ENCODE data around the gene FAM170B. TPM values are rescaled to one million over a fixed set of nuclear protein-coding genes. Genes with fewer than 3 reads are reported as not detected.

The FAM170B gene
- total and polyA plus RNA-seq, 2 of the 4 experiments (the other 2 are of a cell fraction), result not detected

DNA sequence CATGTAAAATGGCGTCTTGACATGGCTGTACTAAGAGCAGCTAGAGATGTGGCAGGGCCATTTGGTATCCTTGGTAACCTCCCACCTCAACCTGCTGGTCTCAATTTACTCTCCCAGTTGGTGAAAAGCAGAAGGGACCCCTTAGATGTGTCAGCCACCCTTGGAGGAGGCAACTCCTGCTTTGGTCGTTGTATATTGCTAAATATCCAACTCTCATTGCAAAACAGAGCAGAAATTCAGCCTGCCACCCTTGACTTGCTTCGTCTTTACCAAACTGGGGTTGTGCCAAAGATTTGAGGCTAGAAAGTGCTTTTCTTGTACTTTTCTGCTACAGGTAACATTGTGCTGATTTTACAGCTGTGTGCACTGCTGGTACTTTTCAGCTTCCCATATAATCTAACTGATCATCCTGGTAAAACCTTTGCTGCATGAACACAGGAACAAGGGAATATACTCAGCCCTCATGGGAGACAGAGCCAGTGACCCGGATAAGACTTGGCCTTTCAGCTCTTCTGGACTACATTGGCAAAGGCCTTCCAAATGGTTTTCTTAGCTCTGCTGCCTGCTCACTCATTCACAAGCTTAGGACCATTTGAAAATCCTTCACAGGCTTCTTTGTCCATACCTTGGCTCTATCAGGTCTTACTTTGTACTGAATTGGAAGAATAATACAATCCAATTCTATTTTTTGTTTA is 16.3 kb downstream of the FAM170B start:
- Histone ChIP-seq H2BK5ac (ENCODE audit: low read depth, low read length, poor library complexity, severe bottlenecking) (no peak overlapping the region), H2AK9ac (replicated peaks; ENCODE audit: low read depth, low read length, poor library complexity) (no peak overlapping the region), H3K79me1 (ENCODE audit: low read depth in 1 of 2, low read length in 2 of 2) (peaks cover 0 to 22% of the 10 kb centered on the region in 2 experiments; a peak in 3 of 4 replicates), H3K56ac (ENCODE audit: extremely low read depth, insufficient read depth, low read length) (no peak overlapping the region), H3K18ac (ENCODE audit: low read depth, low read length) (no peak overlapping the region), H4K5ac (ENCODE audit: low read depth, low read length) (no peak overlapping the region), H4K91ac (ENCODE audit: insufficient read depth, low read depth, low read length) (no peak overlapping the region), H3K9me3 (ENCODE audit: control insufficient read depth, insufficient read depth, low read length) (no peaks in the 10 kb centered on the region), H3K36me3 (ENCODE audit: control insufficient read depth, insufficient read depth, low read length) (no peaks in the 10 kb centered on the region), H4K8ac (ENCODE audit: low read depth in 2 of 2, low read length in 2 of 2) (no peak overlapping the region), H3K4ac (ENCODE audit: low read depth, low read length) (no peak overlapping the region), H2BK15ac (ENCODE audit: low read depth, low read length) (no peak overlapping the region), H3K4me3 (ENCODE audit: insufficient read depth, low read depth, low read length) (no peak overlapping the region), H3K4me1 (ENCODE audit: control insufficient read depth, insufficient read depth, low read length) (peaks cover 8% of the 10 kb centered on the region; the same call in 1 of the 2 replicates), H3K9ac (ENCODE audit: low read depth, low read length) (no peak overlapping the region), H2BK20ac (ENCODE audit: low read depth, low read length) (no peak overlapping the region), H3K27ac (ENCODE audit: insufficient read depth, low read length) (no peak overlapping the region), H3K4me2 (ENCODE audit: low read depth, low read length) (no peak overlapping the region), H3K27me3 (ENCODE audit: control insufficient read depth, insufficient read depth, low read length) (peaks cover 2% of the 10 kb centered on the region), H3K9me1 (ENCODE audit: insufficient read depth, low read length) (peaks cover 4% of the 10 kb centered on the region; the same call in 1 of the 2 replicates), H2AFZ (replicated peaks; ENCODE audit: low read length, poor library complexity) (no peak overlapping the region), H3K14ac (replicated peaks; ENCODE audit: low read depth, low read length) (no peak overlapping the region), H3K23ac (ENCODE audit: low read depth, low read length) (no peak overlapping the region), H4K20me1 (ENCODE audit: insufficient read depth, low read length) (peaks cover 6% of the 10 kb centered on the region; the same call in 1 of the 2 replicates), H2BK120ac (ENCODE audit: low read depth, low read length) (no peak overlapping the region), H2AK5ac (ENCODE audit: low read depth, low read length) (no peak overlapping the region)
- intact Hi-C loops (cut with micrococcal nuclease) (loop anchor here (10.0 kb wide), 1 partner anchor 177 kb away; the partner anchor contains the start of gene C10orf71), dilution Hi-C loops (cut with HindIII; ENCODE audit: low sequenced_read_pairs, unreplicated experiment) (no loop called here), in situ Hi-C loops (cut with MboI; ENCODE audit: low sequenced_read_pairs) (no loop called here)
- DNase-seq (no peak), ATAC-seq (ENCODE audit: low read depth) (no peak)
- WGBS, 2 experiments (ENCODE audit: extremely low coverage in 2 of 2, insufficient read length in 1 of 2), result no CpG with 5 or more reads among the region's 4 CpGs
- ChIA-PET CTCF (interaction anchor here (0.7 to 0.8 kb wide), 2 partner anchors 11 to 70 kb away, joined by 3 read pairs; no protein-coding TSS in a partner anchor), POLR2A (ENCODE audit: unreplicated experiment) (no interaction called here)
- TF ChIP-seq, protein P1, sequence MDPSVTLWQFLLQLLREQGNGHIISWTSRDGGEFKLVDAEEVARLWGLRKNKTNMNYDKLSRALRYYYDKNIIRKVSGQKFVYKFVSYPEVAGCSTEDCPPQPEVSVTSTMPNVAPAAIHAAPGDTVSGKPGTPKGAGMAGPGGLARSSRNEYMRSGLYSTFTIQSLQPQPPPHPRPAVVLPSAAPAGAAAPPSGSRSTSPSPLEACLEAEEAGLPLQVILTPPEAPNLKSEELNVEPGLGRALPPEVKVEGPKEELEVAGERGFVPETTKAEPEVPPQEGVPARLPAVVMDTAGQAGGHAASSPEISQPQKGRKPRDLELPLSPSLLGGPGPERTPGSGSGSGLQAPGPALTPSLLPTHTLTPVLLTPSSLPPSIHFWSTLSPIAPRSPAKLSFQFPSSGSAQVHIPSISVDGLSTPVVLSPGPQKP (IDR thresholded peaks at IDR 0.05; ENCODE audit: borderline replicate concordance, low read depth, low read length), result no peak
- TF ChIP-seq FOS (IDR thresholded peaks at IDR 0.05; ENCODE audit: low read depth, low read length) (no peak), RFX5 (IDR thresholded peaks at IDR 0.05; ENCODE audit: low read depth, low read length) (no peak), CHD1 (IDR thresholded peaks at IDR 0.05; ENCODE audit: low read depth, low read length) (no peak), MAFK (IDR thresholded peaks at IDR 0.05; ENCODE audit: low read depth, low read length) (no peak), POLR2A (IDR thresholded peaks at IDR 0.05; ENCODE audit: low read depth, low read length) (no peak), MXI1 (IDR thresholded peaks at IDR 0.05; ENCODE audit: borderline replicate concordance, low read depth, low read length) (no peak), RCOR1 (IDR thresholded peaks at IDR 0.05; ENCODE audit: insufficient replicate concordance, low read length) (no peak), CEBPB (IDR thresholded peaks at IDR 0.05; ENCODE audit: low read depth, low read length) (no peak), SMC3 (IDR thresholded peaks at IDR 0.05; ENCODE audit: low read depth, low read length) (no peak)
- BruUV-seq (replicated peaks), result no TSS peak

All from IMR-90 (cell line).